ENCODE data around the gene GK.

DNA sequence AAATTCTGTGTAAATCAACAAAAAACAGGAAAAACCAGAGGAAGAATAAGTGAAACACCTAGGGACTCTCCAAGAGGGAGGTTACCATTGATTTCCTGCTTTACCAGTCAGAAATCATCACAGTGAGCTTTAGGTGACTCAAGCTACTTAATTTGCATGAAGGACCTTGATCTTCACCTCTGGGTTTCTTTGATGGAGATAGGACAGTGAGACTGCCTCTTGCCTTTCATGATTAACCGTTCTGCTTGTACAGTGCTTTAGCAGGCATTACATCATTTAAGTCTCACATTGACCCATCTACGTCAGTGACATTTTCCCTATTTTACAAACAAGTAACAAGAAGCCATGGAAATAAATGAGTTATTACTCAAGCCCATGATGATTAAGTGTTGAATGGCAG lies 3.4 kb upstream of the GK start:
- TF ChIP-seq EZH2 (IDR thresholded peaks at IDR 0.05; ENCODE audit: insufficient read depth, poor library complexity, severe bottlenecking) (no peak), EZH2phosphoT487 (IDR thresholded peaks at IDR 0.05; ENCODE audit: insufficient read depth, low read depth) (no peak)

Data from GM23248 (cell line).